Psoas muscle (tissue), 8 donors: ENCODE data around the gene CBL. TPM values are rescaled to one million over a fixed set of nuclear protein-coding genes. Genes with fewer than 3 reads are reported as not detected.

Experiments
- ATAC-seq, 4 donors: fragments of 200-7000 bp; cut with Tn5 transposase; one replicate each; pipeline ENCODE4 v1.9.1; 2020; ENCODE audit warnings: moderate library complexity in 3 of 4, mild to moderate bottlenecking in 2 of 4
- DNase-seq, 2 donors: peaks; one replicate each; pipeline ENCODE4 v3.0.0-alpha.2; 2020
- H3K27ac ChIP-seq: fragments of 200-600 bp; one replicate; pipeline ENCODE4 v1.8.0; 2022
- H3K27me3 ChIP-seq, 3 donors: fragments of 200-600 bp in 1 of 3; one replicate each; pipeline versions ENCODE4 v1.6.1 to v1.8.0; 2013 to 2022; ENCODE audit warnings: low read length in 2 of 3, mild to moderate bottlenecking in 2 of 3, moderate library complexity in 1 of 3; ENCODE audit not compliant: insufficient read depth in 3 of 3
- H3K36me3 ChIP-seq, 2 donors: fragments of 200-600 bp in 1 of 2; one replicate each; pipeline versions ENCODE4 v1.6.1 to v1.8.0; 2013 to 2022; ENCODE audit warnings: low read depth in 1 of 2, mild to moderate bottlenecking in 1 of 2, moderate library complexity in 1 of 2; ENCODE audit not compliant: insufficient read depth in 1 of 2
- H3K4me1 ChIP-seq: fragments of 200-600 bp; one replicate; pipeline ENCODE4 v1.8.0; 2022
- H3K4me3 ChIP-seq: fragments of 200-600 bp; one replicate; pipeline ENCODE4 v1.8.0; 2022; ENCODE audit warnings: mild to moderate bottlenecking
- H3K9me3 ChIP-seq: fragments of 200-600 bp; one replicate; pipeline ENCODE4 v1.8.0; 2022
- WGBS, 3 donors: extraction: QIAGEN DNeasy Blood & Tissue Kit; methylation state at CpG; one replicate each; pipeline versions ENCODE4 v1.1.6 to v1.1.7; 2013; 5-methylcytosine and 5-hydroxymethylcytosine counted together
- intact Hi-C, 2 donors: fragments of 100-400 bp; cut with DNase I; formaldehyde crosslinking; loops; one replicate each; pipeline versions ENCODE4 v1.11.0 to v1.14.2; 2022
- polyA plus RNA-seq, 3 donors: library from polyadenylated mRNA; stranded (reverse); fragments of 200-250 nt; gene quantifications; one replicate each; pipeline ENCODE4 v1.2.3, GENCODE V29; 2013
- total RNA-seq, 4 donors: library from RNA; stranded (reverse); fragmentation: NEBNext Ultra II Directional in 2 of 4; extraction: Animal tissue kit (Norgen Biotek cat#: 25700) in 2 of 4; gene quantifications; one replicate each; pipeline versions ENCODE4 v1.2.1 to v1.2.4, GENCODE V29; 2021 to 2023
- TF ChIP-seq, protein P1 (sequence below): fragments of 200-600 bp; IDR thresholded peaks from one replicate; pipeline ENCODE4 v1.8.0; 2022; ENCODE audit warnings: antibody characterized with exemption
- donor health status: healthy with polysubstance abuse.
- donor health status: DM: no; HTN: no; CAD: no; lungs with moderate emphysema.
- donor health status: Bipolar disorder and iron deficiency.
- donor health status: healthy.
- donor health status: DM: yes; HTN: yes; CAD: no.
- donor health status: DM: no; HTN: no; CAD: no.
- donor health status: DM: no; HTN: no; CAD: no.
- donor health status: DM: yes; HTN: yes; CAD: no.

CBL gene
- total and polyA plus RNA-seq, 7 donors, result 0.94 to 7.6 (median 3.6) TPM

GRCh38 chr11:119320776-119321524 lies 114.8 kb downstream of the CBL start:
- DNase-seq, result peak; percentile 53 to 70
- ATAC-seq, result peak; percentile 13 to 49 (median 22)
- Histone ChIP-seq H3K36me3 (no peaks in the 10 kb centered on the region), H3K27me3 (no peaks in the 10 kb centered on the region), H3K4me3 (peak overlapping the region; percentile 62), H3K4me1 (peaks cover 4% of the 10 kb centered on the region), H3K27ac (peak overlapping the region; percentile 80), H3K9me3 (no peaks in the 10 kb centered on the region)
- intact Hi-C loops, result loop anchor here in 1 of 2 donors (5.0 to 10.0 kb wide), 2 partner anchors 114 to 176 kb away; partner anchors contain the start of genes ABCG4 and CBL
- 9 to 12% (median 11%) methylated on average over 58 to 60 of the region's 60 CpGs for WGBS, 3 donors
- TF ChIP-seq, protein P1, sequence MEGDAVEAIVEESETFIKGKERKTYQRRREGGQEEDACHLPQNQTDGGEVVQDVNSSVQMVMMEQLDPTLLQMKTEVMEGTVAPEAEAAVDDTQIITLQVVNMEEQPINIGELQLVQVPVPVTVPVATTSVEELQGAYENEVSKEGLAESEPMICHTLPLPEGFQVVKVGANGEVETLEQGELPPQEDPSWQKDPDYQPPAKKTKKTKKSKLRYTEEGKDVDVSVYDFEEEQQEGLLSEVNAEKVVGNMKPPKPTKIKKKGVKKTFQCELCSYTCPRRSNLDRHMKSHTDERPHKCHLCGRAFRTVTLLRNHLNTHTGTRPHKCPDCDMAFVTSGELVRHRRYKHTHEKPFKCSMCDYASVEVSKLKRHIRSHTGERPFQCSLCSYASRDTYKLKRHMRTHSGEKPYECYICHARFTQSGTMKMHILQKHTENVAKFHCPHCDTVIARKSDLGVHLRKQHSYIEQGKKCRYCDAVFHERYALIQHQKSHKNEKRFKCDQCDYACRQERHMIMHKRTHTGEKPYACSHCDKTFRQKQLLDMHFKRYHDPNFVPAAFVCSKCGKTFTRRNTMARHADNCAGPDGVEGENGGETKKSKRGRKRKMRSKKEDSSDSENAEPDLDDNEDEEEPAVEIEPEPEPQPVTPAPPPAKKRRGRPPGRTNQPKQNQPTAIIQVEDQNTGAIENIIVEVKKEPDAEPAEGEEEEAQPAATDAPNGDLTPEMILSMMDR, result no peak

DNA sequence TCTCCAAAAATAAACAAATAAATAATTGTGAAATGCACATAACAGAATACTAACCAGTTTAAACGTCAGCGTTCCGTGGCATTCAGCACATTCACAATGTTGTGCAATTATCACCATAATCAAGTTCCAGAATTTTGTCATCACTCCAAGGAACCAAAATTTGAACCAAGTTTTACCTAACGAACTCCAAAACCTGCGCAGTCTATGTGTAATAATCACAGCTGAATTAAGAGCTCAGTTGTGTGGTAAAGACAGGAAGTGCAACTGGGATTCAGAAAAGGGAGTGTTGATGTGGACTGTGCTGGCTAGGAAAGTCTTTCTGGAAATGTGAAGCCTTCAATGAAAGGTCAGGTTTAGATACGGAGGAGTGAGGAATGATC lies 116.2 kb downstream of the CBL start:
- DNase-seq, result no peak
- WGBS, 3 donors, result 61% methylated on average over 6 of the region's 6 CpGs
- ATAC-seq, result no peak
- Histone ChIP-seq H3K36me3 (no peaks in the 10 kb centered on the region), H3K4me3 (peak overlapping the region; percentile 62), H3K4me1 (peaks cover 4% of the 10 kb centered on the region), H3K27me3 (no peaks in the 10 kb centered on the region), H3K27ac (peak overlapping the region; percentile 80), H3K9me3 (no peaks in the 10 kb centered on the region)
- intact Hi-C loops, result loop anchor here in 1 of 2 donors (5.0 to 10.0 kb wide), 2 partner anchors 115 to 178 kb away; partner anchors contain the start of genes ABCG4 and CBL
- TF ChIP-seq, protein P1, result no peak

- intact Hi-C loops, result loop anchor here in 1 of 2 donors (5.0 to 10.0 kb wide), 2 partner anchors 116 to 178 kb away; partner anchors contain the start of genes ABCG4 and CBL
- WGBS, 3 donors, result 79 to 88% (median 80%) methylated on average over 18 to 20 of the region's 20 CpGs
- DNase-seq, result peak in 1 of 2 donors; percentile 34
- Histone ChIP-seq H3K4me3 (no peak overlapping the region), H3K27ac (peak overlapping the region; percentile 80), H3K4me1 (peaks cover 4% of the 10 kb centered on the region), H3K36me3 (no peaks in the 10 kb centered on the region), H3K9me3 (no peaks in the 10 kb centered on the region), H3K27me3 (no peaks in the 10 kb centered on the region)
- TF ChIP-seq, protein P1, result no peak
- ATAC-seq, result no peak
Observed at GRCh38 chr11:119322921-119323531, 116.9 kb downstream of the CBL start.

- intact Hi-C loops, result loop anchor here in 1 of 2 donors (5.0 to 10.0 kb wide), 2 partner anchors 116 to 179 kb away; partner anchors contain the start of genes ABCG4 and CBL
- WGBS, 3 donors, result 13 to 16% (median 15%) methylated on average over 8 of the region's 8 CpGs
- H3K9me3 ChIP-seq, result no peaks in the 10 kb centered on the region
- no peak overlapping the region for H3K27ac ChIP-seq
- TF ChIP-seq, protein P1, result peak; percentile 70
- no peaks in the 10 kb centered on the region for H3K27me3 ChIP-seq
- DNase-seq, result peak; percentile 73 to 81
- no peak overlapping the region for H3K4me3 ChIP-seq
- peaks cover 4% of the 10 kb centered on the region for H3K4me1 ChIP-seq
- peak in 2 of 4 donors; percentile 38 to 62 for ATAC-seq
- no peaks in the 10 kb centered on the region for H3K36me3 ChIP-seq
Observed at GRCh38 chr11:119323532-119324033, 117.4 kb downstream of the CBL start.
